Measurements from ENCODE around the gene SIGLEC1.

Gene SIGLEC1

DNA sequence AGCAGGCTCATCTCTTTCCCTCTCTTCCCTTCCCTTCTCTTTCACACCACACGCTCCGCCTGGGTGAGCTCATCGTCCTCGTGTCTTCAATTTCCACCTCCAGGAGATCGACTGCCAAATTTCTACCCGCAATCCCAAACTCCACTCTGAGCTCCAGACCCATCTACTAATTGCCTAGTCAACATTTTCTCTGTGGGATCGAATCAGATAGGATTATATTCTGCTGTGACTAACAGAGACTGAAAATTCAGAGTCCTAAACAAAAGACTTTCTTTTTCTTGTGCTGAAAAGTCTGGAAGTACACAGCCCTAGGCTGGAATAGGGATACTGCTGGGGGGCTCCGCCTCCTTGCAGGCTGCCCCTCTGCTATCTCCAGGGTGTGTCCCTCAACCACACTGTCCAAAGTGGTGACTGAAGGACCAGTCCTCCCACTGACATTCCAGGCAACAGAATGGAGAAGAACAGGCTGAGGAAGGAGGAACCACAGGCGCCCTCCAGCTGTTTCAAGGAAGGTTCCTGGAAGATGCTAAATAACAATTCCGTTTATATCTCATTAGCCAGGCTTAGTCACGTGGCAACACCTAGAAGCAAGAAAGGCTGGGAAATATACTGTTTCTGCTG is 15.1 kb upstream of the SIGLEC1 start:
- peak; percentile 8 to 33 for DNase-seq

DNA sequence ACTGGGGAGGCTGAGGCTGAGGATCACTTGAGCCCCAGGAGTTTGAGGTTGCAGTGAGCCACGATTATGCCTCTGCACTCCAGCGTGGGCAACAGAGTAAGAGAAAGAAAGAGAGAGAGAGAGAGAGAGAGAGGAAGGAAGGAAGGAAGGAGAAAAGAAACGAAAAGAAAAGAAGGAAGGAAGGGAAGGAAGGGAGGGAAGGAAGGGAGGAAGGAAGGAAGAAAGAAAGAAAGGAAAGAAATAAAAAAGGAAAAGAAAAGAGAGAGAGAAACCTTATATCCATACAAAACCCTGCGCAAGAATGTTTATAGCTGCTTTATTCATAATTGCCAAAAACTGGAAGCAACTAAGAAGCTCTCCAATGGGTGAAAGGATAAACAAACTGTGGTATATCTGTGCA is 12.0 kb upstream of the SIGLEC1 start:
- no peak for DNase-seq

DNA sequence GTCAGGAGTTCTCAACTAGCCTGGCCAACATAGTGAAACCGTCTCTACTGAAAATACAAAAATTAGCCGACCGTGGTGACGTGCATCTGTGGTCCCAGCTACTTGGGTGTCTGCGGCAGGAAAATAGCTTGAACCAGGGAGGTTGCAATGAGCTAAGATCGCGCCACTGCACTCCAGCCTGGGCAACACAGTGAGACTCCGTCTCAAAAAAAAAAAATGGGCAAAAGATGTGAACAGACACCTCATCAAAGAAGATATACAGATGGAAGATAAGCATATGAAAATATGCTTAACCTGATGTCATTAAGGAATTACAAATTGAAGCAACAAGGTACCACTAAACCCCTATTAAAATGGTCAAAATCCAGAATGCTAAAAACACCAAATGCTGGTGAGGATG is 10.9 kb upstream of the SIGLEC1 start:
- no peak for DNase-seq

DNA sequence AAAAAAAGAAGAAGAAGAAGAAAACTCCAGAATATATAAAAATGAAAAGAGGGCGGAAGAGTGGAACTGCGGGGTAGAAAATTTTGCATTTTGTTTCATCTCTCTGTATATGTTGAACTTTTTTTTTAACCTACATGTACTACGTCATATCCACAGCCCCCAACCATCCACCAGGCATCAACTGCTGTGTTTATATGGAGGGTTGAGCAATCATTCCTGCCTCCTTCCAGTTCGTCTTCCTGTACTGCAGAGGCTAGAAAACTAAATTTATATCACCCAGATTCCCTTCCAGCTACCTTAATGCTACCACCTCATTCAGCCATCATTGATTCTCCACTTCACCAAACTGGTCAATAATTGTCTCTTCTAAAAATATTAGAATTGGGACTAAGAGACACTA is 9.5 kb upstream of the SIGLEC1 start:
- no peak for DNase-seq

DNA sequence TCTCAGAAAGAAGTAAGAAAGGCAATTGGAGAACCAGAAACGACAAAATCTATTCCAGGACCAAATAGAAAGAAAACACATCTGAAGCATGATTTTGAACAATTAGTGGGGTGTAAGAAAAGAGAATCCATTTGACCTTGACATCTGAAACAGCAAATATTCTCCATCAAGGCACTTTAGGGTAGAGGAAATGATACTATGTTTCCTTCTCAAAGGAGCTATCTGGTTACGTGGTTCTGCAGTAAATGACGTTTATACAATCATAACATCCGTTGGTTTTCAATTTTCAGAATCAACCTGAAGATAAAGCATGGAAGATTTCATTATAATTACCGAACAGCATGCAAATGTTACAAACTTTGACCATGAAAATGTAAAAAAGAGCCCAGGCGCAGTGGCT is 8.2 kb upstream of the SIGLEC1 start:
- DNase-seq: no peak

DNA sequence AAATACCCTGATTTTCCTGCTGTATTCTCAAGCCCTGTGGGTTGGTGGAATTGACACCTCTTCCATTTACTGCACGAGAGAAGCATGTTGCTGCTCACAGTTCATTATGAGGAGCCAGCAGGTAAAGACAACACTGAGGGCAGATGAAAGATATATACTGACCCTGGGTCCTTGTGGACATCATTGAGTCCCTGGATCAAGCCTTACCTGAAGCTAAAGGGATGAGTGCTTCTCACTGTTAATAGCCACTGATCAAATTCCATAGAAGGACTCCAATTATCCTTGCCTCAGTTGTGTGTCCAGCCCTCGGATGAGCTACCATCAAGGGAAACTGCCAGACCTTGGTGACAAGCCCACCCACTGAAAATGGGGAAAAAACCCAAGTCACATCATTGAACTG is 7.7 kb upstream of the SIGLEC1 start:
- no peak for DNase-seq

DNA sequence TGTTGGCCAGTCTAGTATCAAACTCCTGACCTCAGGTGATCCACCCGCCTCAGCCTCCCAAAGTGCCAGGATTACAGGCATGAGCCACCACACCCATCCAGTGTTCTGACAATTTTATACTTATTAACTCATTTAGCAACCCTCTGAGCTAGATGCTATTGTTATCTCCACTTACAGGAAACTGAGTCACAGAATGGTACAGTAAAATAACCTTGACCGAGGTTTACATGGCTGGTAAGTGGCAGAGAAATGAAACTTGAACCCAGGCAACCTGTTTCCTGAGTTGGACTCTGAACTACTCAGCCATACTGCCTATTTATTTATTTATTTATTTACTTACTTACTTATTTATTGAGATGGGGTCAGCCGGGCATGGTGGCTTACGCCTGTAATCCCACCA is 6.6 kb upstream of the SIGLEC1 start:
- no peak for DNase-seq

DNA sequence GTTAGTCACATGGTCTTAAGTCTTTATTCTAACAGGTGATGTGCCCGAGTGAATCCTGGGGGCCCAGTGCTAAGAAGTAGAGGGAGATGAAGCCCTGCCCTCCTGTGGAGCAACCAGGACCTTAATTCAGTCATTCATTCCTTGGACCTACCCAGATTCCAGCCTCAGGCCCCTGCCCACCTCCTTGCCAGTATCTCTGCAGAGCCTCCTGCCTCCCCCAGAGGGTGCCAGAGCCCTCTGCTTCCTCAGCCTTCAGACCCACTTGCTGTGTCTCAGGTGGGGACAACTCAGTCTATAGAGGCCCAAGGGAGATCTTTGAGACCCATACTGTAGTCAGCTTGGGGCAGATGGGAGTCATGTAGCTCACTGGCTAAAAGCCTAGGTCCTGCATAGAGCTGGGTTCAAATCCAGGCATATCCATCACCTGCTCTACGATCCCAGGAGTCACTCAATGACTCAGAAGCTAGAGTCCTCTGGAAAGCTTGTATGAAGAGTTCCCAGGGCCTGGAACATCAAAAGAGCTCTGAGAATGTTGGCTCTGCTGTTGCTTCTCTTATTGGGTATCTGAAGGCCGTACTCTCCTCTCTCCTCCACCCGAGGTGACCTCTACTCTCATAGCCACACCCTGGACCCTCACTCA is 3.9 kb upstream of the SIGLEC1 start:
- peak; percentile 6 to 26 for DNase-seq

DNA sequence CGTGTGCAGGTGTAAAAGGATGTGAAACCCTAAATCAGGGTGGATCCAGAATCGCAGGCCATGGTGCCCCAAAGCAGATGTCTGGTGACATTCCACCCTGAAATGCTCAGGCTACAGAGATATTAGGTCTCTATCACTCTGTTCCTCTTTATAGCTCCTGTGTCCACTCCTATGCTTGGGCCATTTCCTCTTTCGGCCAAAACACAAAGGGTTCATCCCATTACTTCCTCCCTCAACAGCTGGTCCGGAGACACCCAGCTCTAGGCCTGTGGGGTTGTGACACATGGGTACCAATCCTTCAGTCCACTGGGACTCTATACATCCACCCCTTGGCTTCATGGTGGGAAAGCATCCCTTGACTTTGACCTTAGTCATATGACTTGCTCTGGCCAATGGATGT is 1.7 kb upstream of the SIGLEC1 start:
- peak; percentile 85 to 90 for DNase-seq

DNA sequence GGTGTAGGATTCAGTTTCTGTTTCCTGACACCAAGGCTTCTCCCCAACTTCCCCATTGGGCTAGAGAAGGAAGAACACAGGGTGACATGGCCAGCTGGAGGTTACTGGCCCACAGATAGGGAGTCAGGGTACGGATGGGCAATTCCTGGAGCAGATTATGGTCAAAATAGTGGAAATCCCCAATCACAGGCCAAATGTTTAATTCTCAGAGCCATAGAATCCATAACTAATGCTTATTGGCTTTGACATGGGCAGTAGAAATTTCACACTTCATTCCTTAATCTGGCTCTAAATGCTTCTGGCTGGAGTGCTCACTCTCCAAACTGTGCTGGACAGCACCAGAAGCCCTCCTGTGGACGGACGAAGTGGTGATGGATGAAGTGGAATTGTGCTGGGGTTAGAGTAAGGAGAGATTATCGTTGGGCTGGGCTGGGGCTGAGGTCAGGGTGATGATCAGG is 887 bp downstream of the SIGLEC1 start:
- peak; percentile 55 to 63 for DNase-seq

DNA sequence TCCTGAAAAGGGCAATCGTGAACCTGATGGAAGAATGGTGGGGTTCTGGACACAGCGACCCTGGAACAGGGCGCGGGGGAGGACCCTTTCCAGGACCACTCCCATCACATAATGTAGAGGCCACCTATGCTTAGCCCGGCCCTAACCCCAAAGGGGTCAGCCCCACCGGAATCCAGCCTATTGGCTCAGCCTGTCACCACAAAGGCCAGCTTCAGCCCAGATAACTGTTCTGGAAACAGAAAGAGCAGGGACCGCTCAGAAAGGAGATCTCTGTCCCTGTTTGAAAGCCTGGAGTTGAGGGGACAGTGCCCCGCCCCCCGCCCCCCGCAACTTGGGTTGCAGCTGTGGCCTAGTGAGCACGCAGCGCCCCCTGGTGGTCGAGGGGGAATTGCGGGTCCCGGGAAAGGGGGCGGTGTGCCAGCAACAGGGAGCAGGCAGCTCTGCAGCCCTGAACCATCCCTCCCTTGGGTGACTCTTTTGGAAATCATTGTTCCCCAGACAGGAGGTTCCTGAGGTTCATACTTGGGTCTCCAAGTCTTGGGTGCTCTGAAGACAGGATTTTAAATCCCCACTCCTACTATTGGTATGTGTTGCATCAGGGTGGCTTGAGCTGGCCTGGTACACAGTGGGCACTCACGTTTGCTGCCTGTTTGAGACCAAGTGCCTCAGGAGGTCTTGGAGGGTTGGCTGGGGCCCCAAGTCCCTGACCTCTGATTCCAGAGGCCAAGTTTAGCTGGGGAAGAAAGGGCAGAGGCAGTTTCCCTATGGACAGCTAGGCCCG is 1.5 kb downstream of the SIGLEC1 start:
- DNase-seq: peak; percentile 49 to 58

DNA sequence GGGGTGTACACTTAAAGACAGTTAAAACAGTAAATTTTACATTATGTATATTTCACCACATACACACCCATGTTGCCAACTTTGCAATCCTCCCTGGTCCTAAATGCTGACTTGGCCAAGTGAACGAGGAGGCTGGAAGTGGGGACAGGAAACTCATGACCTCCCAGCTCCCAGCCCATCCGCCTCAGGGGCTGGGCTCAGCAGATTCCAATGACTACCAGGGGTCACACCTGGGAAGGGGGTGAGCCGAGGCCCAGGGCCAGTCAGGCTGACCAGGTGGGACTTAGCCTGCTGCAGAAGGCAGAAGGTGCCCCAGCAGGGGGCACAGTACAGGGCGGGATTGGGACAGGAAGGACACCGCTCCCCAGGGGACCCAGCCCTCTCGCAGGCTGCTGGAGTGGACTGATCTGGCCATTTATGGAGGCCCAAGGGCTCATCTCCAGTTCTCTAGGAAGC is 2.4 kb downstream of the SIGLEC1 start:
- peak; percentile 7 to 28 for DNase-seq

DNA sequence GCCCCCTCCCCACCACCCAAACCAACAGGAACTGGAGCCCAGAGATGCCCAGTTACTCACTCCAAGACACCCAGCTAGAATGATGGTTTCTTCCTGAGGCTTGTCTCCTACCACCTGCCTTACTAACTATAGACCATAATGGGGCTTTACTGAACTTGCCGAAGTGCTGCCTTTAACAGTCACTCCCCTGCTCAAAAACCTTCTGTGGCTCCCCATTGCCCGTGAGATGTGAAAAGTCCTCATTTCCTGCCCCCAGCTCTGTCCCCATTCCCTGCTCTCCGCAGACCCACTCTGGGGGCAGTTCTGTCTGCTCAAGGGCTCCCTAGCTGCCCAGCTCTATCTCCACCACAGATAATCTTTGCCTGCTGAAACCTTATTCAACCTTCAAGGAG is 4.9 kb downstream of the SIGLEC1 start:
- DNase-seq: no peak

DNA sequence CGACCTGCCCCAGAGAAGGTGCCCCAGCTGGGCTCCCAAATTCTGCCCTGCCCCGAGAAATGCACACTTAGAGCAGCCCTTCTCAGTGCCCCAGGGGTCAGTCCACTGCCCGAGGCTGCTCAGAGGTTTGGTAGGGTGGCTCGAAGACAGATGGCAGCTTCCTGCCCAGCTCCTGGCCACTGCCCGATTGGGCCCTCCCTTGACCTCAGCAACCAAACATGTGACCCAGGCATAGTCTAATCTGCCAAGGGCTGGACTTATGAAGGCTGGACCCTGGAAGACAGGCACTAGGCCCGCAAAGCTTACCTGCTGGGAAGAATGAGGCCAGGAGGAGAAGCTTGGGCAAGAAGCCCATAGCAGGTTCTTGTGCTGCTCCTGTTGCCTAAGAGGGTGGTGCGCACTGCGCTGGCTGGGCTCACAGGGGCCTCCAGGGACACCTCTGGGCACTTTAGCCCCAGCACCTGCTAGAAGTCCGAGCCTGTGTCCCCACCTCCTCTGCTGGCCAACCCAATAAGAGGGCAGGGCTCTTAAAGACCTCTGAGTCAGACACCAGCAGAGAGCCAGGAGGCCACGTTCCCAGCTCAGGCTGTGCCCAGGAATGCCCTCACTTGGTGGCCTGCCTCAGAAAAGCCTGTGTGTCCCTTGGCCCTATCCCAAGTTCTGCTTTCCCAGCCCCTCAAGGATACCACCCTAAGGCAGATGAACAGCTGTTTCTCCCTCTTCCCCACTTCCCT is 5.5 kb downstream of the SIGLEC1 start:
- DNase-seq: no peak

DNA sequence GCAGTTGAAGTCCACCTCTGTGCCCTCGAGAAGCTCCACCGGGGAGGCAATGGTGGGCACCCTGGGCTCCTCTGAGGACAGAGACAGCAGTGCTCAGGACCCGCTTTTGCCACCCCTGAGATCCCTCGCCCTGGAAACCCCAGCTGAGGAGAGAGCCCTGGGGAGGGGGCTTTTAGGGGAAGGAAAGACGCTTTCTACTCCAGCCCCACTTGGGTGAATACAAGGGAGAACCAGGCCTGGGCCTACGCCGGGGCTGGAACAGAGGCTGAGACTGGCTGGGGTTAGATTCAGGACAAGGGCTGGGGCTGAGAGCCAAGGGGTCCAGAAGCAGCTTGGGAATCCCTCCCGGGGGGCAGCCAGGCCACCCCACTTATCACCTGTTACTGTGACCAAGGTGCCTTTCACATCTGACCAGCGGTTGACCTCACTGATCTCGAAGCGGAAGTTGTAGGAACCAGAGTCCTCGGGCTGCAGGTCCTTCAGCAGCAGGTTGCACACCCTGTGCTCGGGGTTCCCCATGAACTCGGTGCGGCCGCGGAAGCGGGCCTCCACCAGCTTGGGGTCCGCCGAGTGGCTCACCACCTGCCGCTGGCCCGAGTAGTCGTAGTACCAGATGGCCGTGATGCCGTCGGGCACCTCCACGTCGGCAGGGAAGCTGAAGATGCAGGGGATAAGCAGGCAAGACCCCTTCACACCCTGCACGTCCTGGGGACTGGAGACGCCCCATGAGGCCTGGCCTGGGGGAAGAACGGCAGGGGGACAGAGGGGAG is 6.2 kb downstream of the SIGLEC1 start:
- DNase-seq: no peak

DNA sequence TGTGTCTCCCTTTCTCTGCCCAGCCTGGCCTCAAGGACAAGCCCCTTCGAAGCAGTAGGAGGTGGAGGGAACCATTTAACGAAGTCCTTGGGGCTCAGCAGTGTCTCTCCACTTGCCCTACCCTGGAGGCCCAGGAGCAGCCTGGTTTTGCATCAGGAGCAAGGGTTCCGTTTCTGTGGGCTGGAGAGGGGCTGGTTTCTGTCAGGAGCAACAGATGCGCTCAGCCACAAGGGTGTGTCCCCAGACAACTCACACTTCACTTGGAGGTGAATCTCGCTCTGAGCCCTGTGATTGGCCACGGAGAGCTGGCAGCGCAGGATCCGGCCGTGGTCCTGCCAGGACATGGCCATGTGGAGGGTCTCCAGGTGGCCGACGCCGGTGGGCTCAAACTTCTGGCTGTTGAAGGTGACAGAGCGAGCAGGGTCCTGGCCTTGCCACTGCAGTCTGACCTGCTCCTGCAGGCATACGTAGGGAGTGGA is 6.9 kb downstream of the SIGLEC1 start:
- DNase-seq: no peak

DNA sequence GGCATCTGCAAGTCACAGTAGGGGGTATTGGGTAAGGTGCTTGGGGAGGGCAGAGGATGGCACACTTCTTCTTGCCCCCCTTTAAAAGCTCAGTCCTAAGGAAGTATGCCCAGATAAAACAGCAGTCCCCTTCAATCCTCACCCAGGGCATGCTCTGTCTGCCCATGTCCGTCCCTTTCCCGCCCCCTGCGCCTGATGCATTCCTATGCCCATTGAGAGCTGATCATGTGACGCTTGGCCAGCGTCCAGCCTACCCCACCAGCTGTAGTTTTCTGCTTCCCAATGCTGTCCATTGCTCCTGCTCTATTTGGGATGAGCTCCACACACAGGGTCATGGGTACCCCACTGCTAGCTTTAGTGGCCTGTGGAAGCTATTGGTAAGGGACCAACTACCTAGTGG is 8.3 kb downstream of the SIGLEC1 start:
- DNase-seq: no peak

DNA sequence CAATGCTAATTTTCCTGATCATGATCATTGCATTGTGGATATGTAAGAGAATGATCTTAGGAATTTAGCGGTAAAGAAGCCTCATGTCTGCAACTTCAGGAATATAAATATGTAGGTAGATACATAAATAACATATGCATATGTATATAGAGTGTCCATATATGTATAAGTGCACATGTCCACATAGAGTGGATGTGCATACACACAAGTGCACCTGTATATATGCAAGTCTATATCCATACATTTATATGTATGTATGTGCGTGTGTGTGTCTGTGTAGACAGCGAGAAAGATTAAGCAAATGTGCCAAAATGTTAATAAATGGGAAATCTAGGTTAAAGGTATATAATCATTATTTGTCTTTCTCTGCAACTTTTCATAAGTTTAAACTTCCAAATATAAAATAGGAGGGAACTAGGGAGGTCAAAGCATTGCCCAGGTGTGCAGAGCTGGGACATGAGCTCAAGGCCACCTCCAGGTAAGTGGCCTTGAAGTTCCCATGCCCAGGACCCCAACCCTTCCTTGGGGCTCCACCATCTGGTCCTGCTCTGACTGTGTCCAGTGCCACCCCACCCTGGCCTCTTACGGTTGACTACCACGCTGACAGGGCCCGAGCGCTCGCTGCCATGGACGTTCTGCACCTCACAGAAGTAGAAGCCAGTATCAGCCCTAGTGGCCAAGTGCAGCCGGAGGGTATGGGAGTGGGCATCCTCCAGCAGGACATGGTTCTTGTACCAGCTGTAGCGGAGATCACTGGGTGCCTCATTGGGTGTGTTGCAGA is 9.6 kb downstream of the SIGLEC1 start:
- no peak for DNase-seq

DNA sequence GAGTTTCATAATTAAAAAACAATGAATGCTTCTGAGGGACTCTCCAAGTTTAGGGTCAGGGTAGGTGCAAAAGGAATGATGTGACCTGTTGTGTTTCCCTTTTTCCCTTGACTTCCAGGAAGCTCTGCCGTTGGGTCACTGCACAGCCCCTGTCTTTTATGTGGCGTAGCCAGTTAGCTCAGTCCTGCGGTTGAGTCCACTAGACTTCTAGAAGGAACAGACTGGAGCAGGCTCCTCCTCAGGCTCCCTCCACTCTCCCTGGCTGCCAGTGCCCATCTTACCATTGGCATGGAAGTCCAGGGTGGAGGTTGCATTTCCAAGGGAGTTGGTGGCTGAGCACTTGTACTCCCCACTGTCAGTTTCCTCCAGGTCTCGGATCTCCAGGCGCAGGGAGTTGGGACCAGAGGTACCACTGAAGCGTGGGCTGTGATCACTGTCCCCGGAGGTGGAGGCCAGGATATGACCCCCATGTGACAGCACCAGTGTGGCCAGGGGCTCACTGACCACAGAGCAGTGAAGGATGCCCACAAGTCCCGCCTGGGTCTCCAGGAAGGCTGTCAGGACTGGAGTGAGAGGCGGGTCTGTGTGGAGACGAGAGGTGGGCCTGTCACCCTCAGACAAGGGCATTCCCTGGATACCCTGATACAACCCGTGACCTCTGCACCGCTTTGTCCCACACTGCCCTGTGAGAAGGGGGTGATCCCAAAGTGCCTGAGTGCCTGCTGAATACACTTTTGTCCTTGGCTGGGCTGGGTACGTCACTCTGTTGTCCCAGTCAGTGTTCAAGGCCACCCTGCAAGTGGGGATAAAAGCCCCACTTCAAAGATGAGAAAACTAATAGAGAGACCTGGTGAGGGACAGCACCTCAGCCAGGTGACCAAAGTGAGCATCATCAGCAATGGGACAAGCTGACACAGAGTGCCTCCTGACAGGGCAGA is 11.1 kb downstream of the SIGLEC1 start:
- no peak for DNase-seq

DNA sequence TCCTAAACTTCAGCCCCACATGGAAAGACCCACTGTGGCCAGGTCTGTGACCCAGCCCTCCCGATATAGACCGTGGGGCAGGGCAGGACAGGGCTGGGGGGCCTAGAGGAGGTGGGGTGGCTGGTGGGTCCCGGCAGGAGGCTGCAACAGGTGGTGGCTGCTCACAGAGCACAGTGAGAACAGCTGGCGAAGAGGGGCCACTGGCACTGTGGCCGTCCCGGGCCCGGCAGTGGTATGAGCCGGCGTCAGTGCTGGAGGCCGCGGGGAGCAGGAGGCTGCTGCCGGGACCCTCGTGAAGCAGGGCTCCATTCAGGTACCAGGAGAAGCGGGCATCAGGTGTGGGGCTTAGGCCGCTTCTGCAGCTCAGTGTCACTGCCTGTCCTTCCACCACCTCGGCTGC is 13.4 kb downstream of the SIGLEC1 start:
- DNase-seq: no peak

All from inflammatory macrophage (primary cell).